NCI-H460 (cell line): ENCODE results near the gene CCDC88B. TPM values are rescaled to one million over a fixed set of nuclear protein-coding genes. Genes with fewer than 3 reads are reported as not detected.

Experiments used
- DNase-seq: peaks from one replicate; pipeline ENCODE4 v3.0.0-alpha.2; 2016; ENCODE audit warnings: low read depth; ENCODE audit errors: extremely low read depth
- total RNA-seq: library from RNA; depleted of rRNA; stranded (reverse); fragments of >200 nt; shearing (Covaris generic); gene quantifications from 2 replicates; pipeline ENCODE4 v1.2.3, GENCODE V29; 2014

CCDC88B gene
- total RNA-seq, 1 experiment from 2014 or later, result 3.7 TPM

GRCh38 chr11:64341429-64341828, 1.4 kb downstream of the CCDC88B start:
- DNase-seq, result no peak

- peak; percentile 84 for DNase-seq
These were observed 2.1 kb downstream of the CCDC88B start for GRCh38 chr11:64341851-64342791.

- no peak for DNase-seq
These were observed 3.1 kb downstream of the CCDC88B start for GRCh38 chr11:64342869-64343745.

GRCh38 chr11:64343767-64344559, 4.0 kb downstream of the CCDC88B start:
- DNase-seq, result no peak

- no peak for DNase-seq
These were observed 4.8 kb downstream of the CCDC88B start for GRCh38 chr11:64344787-64345186.

GRCh38 chr11:64347193-64347867, 7.3 kb downstream of the CCDC88B start:
- DNase-seq, result no peak

GRCh38 chr11:64348383-64349024, 8.5 kb downstream of the CCDC88B start:
- DNase-seq, result no peak

- DNase-seq, result no peak
These were observed 9.0 kb downstream of the CCDC88B start for GRCh38 chr11:64349025-64349387.

- DNase-seq, result no peak
These were observed 9.4 kb downstream of the CCDC88B start for GRCh38 chr11:64349404-64349803.

GRCh38 chr11:64351136-64351631, 11.2 kb downstream of the CCDC88B start:
- no peak for DNase-seq

GRCh38 chr11:64352099-64352994, 12.3 kb downstream of the CCDC88B start:
- DNase-seq, result no peak

GRCh38 chr11:64352995-64353714, 13.2 kb downstream of the CCDC88B start:
- DNase-seq, result no peak

GRCh38 chr11:64353715-64354506, 13.9 kb downstream of the CCDC88B start:
- DNase-seq, result no peak

- peak; percentile 76 for DNase-seq
These were observed 15.3 kb downstream of the CCDC88B start for GRCh38 chr11:64355078-64355940.

GRCh38 chr11:64356498-64357411, 16.8 kb downstream of the CCDC88B start:
- peak; percentile 40 for DNase-seq
